ENCODE data around the gene MMS19. TPM values are rescaled to one million over a fixed set of nuclear protein-coding genes. Genes with fewer than 3 reads are reported as not detected.

Gene MMS19
- total and polyA plus RNA-seq, 10 of the 15 experiments (the other 5 are each of a cell fraction or from before 2014, with no cell fraction given): 40.2 to 112 (median 69.0) TPM

GRCh38 chr10:97500297-97500575 is 2.0 kb upstream of the MMS19 start:
- in situ Hi-C loops (cut with MboI) (no loop called here), intact Hi-C loops (cut with micrococcal nuclease; ENCODE audit: unreplicated experiment) (no loop called here)
- CTCF ChIA-PET: interaction anchor here (1.5 kb wide), 1 partner anchor 92 kb away, joined by 3 read pairs; no protein-coding TSS in a partner anchor
- ATAC-seq (no peak), DNase-seq (ENCODE audit: low read depth, low spot score) (no peak), FAIRE-seq (no peak)
- RAD21 ChIA-PET (ENCODE audit: unreplicated experiment): no interaction called here
- no peaks in the 10 kb centered on the region for H3K36me3 ChIP-seq (ENCODE audit: control insufficient read depth in 2 of 2, insufficient read depth in 2 of 2, low read length in 1 of 2)
- H3K27me3 ChIP-seq (replicated peaks in 1 of 2; ENCODE audit: control insufficient read depth in 2 of 2, insufficient read depth in 2 of 2, low read length in 1 of 2): peaks cover 6 to 14% of the 10 kb centered on the region in 2 experiments
- peaks cover 5% of the 10 kb centered on the region for H3K4me1 ChIP-seq (ENCODE audit: control insufficient read depth, insufficient read depth, low read length)
- no peak overlapping the region for H3K4me2 ChIP-seq (ENCODE audit: control insufficient read depth, insufficient read depth)
- H3K9me3 ChIP-seq (replicated peaks; ENCODE audit: control insufficient read depth, insufficient read depth, low read length): no peaks in the 10 kb centered on the region
- no TSS peak for BruUV-seq (replicated peaks)
- 100% methylated on average over 2 of the region's 2 CpGs for WGBS (ENCODE audit: insufficient coverage, insufficient replicate concordance, low lambda C conversion rate, missing lambda C conversion rate)
- POLR2A ChIA-PET: interaction anchor here (1.6 kb wide), 1 partner anchor 46 kb away, joined by 3 read pairs; no protein-coding TSS in a partner anchor
- H2AFZ ChIP-seq (ENCODE audit: control insufficient read depth, low read depth, low read length): no peak overlapping the region
- no peaks in the 10 kb centered on the region for H4K20me1 ChIP-seq (ENCODE audit: control insufficient read depth, insufficient read depth)
- SMC1A ChIA-PET (ENCODE audit: uncharacterized antibody, unreplicated experiment): interaction anchor here (1.4 kb wide), 1 partner anchor 70 kb away, joined by 3 read pairs; no protein-coding TSS in a partner anchor
- no peak overlapping the region for H3K9ac ChIP-seq (ENCODE audit: control insufficient read depth, insufficient read depth, low read length)
- TF ChIP-seq ZNF592 (IDR thresholded peaks at IDR 0.05) (no peak), NR2C2 (IDR thresholded peaks at IDR 0.05; ENCODE audit: borderline replicate concordance, control insufficient read depth, insufficient read length, low read depth) (no peak), CBFB (IDR thresholded peaks at IDR 0.05; ENCODE audit: low read depth) (no peak)
- H3K4me3 ChIP-seq: no peak overlapping the region
- H3K79me2 ChIP-seq (ENCODE audit: control insufficient read depth, insufficient read depth, low read length): peaks cover 29% of the 10 kb centered on the region
- H3K27ac ChIP-seq (ENCODE audit: control insufficient read depth, insufficient read depth): no peak overlapping the region
